Activated T-helper 2 cell treated with anti-CD3 and anti-CD28 coated beads, Interferon-gamma antibody, Interleukin-2, Interleukin-4, amounts not matched to agents 10 μg/mL and 5 μg/mL and 100 μg/mL, durations not matched to agents 14 hours and 24 hours and 36 hours (primary cell): ENCODE measurements around the gene DOCK4. TPM values are rescaled to one million over a fixed set of nuclear protein-coding genes. Genes with fewer than 3 reads are reported as not detected.

Experiments used
- DNase-seq: peaks from one replicate; pipeline ENCODE4 v3.0.0; 2021; ENCODE audit warnings: low spot score
- H3K27ac Mint-ChIP-seq: one replicate; pipeline ENCODE4 v1.8.0; 2021; ENCODE audit warnings: mixed read lengths
- H3K27me3 Mint-ChIP-seq: one replicate; pipeline ENCODE4 v1.8.0; 2021; ENCODE audit warnings: low read depth, mixed read lengths
- H3K36me3 Mint-ChIP-seq: one replicate; pipeline ENCODE4 v1.8.0; 2021; ENCODE audit warnings: low read depth, mixed read lengths
- H3K4me1 Mint-ChIP-seq: one replicate; pipeline ENCODE4 v1.8.0; 2021; ENCODE audit warnings: low read depth, mixed read lengths
- H3K4me3 Mint-ChIP-seq: one replicate; pipeline ENCODE4 v1.8.0; 2021; ENCODE audit warnings: low read depth, mild to moderate bottlenecking, moderate library complexity, mixed read lengths
- H3K9me3 Mint-ChIP-seq: one replicate; pipeline ENCODE4 v1.8.0; 2021; ENCODE audit warnings: mixed read lengths
- intact Hi-C: fragments of 100-400 bp; cut with micrococcal nuclease; formaldehyde crosslinking; loops from one replicate; pipeline ENCODE4 v1.15.1; 2023
- total RNA-seq: library from RNA; stranded (reverse); gene quantifications from 2 replicates; pipeline ENCODE4 v1.2.3, GENCODE V29; 2022

DOCK4 gene
- total RNA-seq, 1 donor from 2014 or later, result 0.41 TPM

- Mint-ChIP-seq H3K4me1 (no peaks in the 10 kb centered on the region), H3K36me3 (no peaks in the 10 kb centered on the region), H3K4me3 (no peak overlapping the region), H3K27me3 (no peaks in the 10 kb centered on the region), H3K27ac (no peak overlapping the region), H3K9me3 (no peaks in the 10 kb centered on the region)
- DNase-seq, result no peak
- intact Hi-C loops, result no loop called here
These were observed 251.5 kb downstream of the DOCK4 start for GRCh38 chr7:111954474-111955381.

- DNase-seq, result no peak
- Mint-ChIP-seq H3K9me3 (no peaks in the 10 kb centered on the region), H3K27ac (no peak overlapping the region), H3K4me3 (no peak overlapping the region), H3K36me3 (no peaks in the 10 kb centered on the region), H3K27me3 (no peaks in the 10 kb centered on the region), H3K4me1 (no peaks in the 10 kb centered on the region)
- intact Hi-C loops, result no loop called here
These were observed 252.1 kb downstream of the DOCK4 start for GRCh38 chr7:111954056-111954455.

DNA sequence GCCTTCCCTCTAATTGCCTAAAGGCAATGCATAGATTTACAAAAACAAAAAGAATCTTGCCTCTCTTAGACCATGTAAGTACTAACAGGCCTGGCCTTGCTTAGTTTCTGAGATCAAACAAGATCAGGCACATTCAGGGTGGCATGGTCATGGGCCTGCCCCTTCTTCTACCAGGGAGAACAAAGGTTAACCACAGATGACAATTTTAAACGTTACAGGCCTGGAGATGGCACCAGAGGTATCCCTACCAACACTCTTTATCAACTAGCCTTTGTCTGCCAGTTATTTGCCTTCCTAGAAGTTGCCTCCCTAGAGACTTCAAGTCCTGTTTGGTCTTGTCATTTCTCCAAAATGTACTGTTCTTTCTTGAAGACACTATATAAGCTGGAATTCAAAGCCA is 252.6 kb downstream of the DOCK4 start:
- intact Hi-C loops, result no loop called here
- Mint-ChIP-seq H3K4me1 (no peaks in the 10 kb centered on the region), H3K27me3 (no peaks in the 10 kb centered on the region), H3K9me3 (no peaks in the 10 kb centered on the region), H3K36me3 (no peaks in the 10 kb centered on the region), H3K27ac (no peak overlapping the region), H3K4me3 (no peak overlapping the region)
- DNase-seq, result no peak

DNA sequence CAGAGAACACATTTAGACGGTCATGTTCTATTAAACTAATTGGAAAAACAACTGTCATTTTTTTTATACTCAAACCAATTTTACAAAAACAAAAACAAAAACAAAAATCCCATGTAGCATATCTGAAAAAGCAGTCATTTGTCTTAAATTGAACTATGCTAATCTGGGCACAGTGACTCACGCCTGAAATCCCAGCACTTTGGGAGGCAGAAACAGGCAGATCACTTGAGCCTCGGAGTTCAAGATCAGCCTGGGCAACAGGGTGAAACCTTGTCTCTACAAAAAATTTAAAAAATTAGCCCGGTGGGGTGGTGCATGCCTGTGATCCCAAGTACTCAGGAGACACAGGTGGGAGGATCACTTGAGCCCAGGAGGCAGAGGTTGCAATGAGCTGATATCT is 253.4 kb downstream of the DOCK4 start:
- no peaks in the 10 kb centered on the region for H3K9me3 Mint-ChIP-seq
- H3K36me3 Mint-ChIP-seq, result no peaks in the 10 kb centered on the region
- no peak overlapping the region for H3K4me3 Mint-ChIP-seq
- DNase-seq, result no peak
- H3K4me1 Mint-ChIP-seq, result no peaks in the 10 kb centered on the region
- intact Hi-C loops, result no loop called here
- H3K27ac Mint-ChIP-seq, result no peak overlapping the region
- H3K27me3 Mint-ChIP-seq, result no peaks in the 10 kb centered on the region

- intact Hi-C loops, result no loop called here
- Mint-ChIP-seq H3K4me1 (no peaks in the 10 kb centered on the region), H3K27ac (no peak overlapping the region), H3K36me3 (no peaks in the 10 kb centered on the region), H3K27me3 (no peaks in the 10 kb centered on the region), H3K4me3 (no peak overlapping the region), H3K9me3 (no peaks in the 10 kb centered on the region)
- no peak for DNase-seq
These were observed 255.1 kb downstream of the DOCK4 start for GRCh38 chr7:111951052-111951451.

- intact Hi-C loops, result no loop called here
- no peaks in the 10 kb centered on the region for H3K27me3 Mint-ChIP-seq
- H3K9me3 Mint-ChIP-seq, result peaks cover 16% of the 10 kb centered on the region
- H3K36me3 Mint-ChIP-seq, result no peaks in the 10 kb centered on the region
- H3K27ac Mint-ChIP-seq, result no peak overlapping the region
- H3K4me3 Mint-ChIP-seq, result no peak overlapping the region
- DNase-seq, result no peak
- no peaks in the 10 kb centered on the region for H3K4me1 Mint-ChIP-seq
These were observed 263.6 kb downstream of the DOCK4 start for GRCh38 chr7:111942450-111943081.

DNA sequence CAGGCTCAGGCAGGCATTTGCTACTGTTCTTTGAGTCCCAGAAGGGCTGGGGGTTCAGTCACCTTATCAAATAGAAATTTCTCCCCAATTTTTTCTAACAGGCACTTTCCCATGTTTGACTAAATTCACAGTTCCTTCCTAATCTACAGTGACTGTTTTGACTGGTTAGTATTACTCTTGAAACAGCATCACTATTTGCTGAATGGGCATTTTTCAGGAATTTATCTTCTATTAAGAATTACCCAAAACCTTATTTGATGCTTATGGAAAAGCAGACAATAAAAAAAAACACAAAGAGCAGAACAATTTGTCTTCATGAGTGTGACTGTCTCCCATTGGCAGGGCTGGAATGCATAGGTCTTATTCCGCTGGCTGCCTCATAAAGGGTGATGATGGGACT is 269.0 kb downstream of the DOCK4 start:
- no peaks in the 10 kb centered on the region for H3K36me3 Mint-ChIP-seq
- intact Hi-C loops, result no loop called here
- no peaks in the 10 kb centered on the region for H3K4me1 Mint-ChIP-seq
- peaks cover 5% of the 10 kb centered on the region for H3K9me3 Mint-ChIP-seq
- no peaks in the 10 kb centered on the region for H3K27me3 Mint-ChIP-seq
- no peak for DNase-seq
- no peak overlapping the region for H3K27ac Mint-ChIP-seq
- H3K4me3 Mint-ChIP-seq, result no peak overlapping the region

GRCh38 chr7:111933609-111934008 is 272.6 kb downstream of the DOCK4 start:
- H3K9me3 Mint-ChIP-seq, result no peaks in the 10 kb centered on the region
- no peaks in the 10 kb centered on the region for H3K36me3 Mint-ChIP-seq

GRCh38 chr7:111931958-111932357 is 274.2 kb downstream of the DOCK4 start:
- no peaks in the 10 kb centered on the region for H3K27me3 Mint-ChIP-seq
- no peak overlapping the region for H3K4me3 Mint-ChIP-seq
- intact Hi-C loops, result no loop called here
- H3K27ac Mint-ChIP-seq, result no peak overlapping the region
- no peak for DNase-seq
- no peaks in the 10 kb centered on the region for H3K9me3 Mint-ChIP-seq
- no peaks in the 10 kb centered on the region for H3K36me3 Mint-ChIP-seq
- H3K4me1 Mint-ChIP-seq, result peaks cover 2% of the 10 kb centered on the region

More at GRCh38 chr7:111933609-111934008, 272.6 kb downstream of the DOCK4 start:
- H3K27me3 Mint-ChIP-seq, result no peaks in the 10 kb centered on the region
- H3K4me1 Mint-ChIP-seq, result peaks cover 2% of the 10 kb centered on the region
- no peak overlapping the region for H3K4me3 Mint-ChIP-seq
- no peak overlapping the region for H3K27ac Mint-ChIP-seq
- no peak for DNase-seq
- intact Hi-C loops, result no loop called here

- H3K9me3 Mint-ChIP-seq, result no peaks in the 10 kb centered on the region
- H3K36me3 Mint-ChIP-seq, result no peaks in the 10 kb centered on the region
- intact Hi-C loops, result no loop called here
- H3K4me1 Mint-ChIP-seq, result peaks cover 2% of the 10 kb centered on the region
- H3K4me3 Mint-ChIP-seq, result no peak overlapping the region
- no peak for DNase-seq
- no peak overlapping the region for H3K27ac Mint-ChIP-seq
- no peaks in the 10 kb centered on the region for H3K27me3 Mint-ChIP-seq
These were observed 275.1 kb downstream of the DOCK4 start for GRCh38 chr7:111931016-111931517.

GRCh38 chr7:111929264-111929663 is 276.9 kb downstream of the DOCK4 start:
- H3K27ac Mint-ChIP-seq, result no peak overlapping the region
- no peak overlapping the region for H3K4me3 Mint-ChIP-seq
- H3K9me3 Mint-ChIP-seq, result no peaks in the 10 kb centered on the region

DNA sequence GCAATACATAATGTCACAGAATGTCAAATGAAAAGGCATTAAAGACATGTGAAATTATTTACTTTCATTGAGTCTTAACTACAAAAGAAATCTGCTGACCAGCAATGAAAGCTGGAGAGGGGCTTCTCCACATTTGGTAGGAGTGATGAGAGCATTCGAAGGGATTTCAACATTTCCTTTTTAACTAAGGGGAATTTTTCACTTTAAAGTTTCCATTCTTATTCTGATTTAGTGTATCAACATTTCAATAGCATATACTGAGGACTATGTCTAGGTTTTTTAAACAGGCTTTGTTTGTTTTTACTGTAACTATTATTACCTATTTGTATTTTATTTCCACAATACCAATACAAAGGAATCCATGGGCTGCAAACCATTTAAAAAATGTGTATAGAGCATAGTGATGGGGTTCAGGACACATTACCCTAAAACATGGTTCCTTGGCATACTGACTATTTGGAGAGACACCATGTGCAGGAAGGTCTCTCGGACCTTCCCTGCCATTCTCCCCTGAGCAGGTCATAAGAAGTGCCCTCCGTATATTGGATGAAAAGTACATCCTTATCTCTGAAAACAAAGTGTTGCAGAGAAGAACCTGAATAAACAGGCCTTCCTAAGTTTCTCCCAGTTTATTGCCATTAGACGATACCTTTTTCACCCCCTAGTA is 278.7 kb downstream of the DOCK4 start:
- Mint-ChIP-seq H3K4me1 (peaks cover 2% of the 10 kb centered on the region), H3K4me3 (no peak overlapping the region), H3K27ac (no peak overlapping the region), H3K27me3 (no peaks in the 10 kb centered on the region), H3K9me3 (no peaks in the 10 kb centered on the region), H3K36me3 (no peaks in the 10 kb centered on the region)
- intact Hi-C loops, result no loop called here
- no peak for DNase-seq

More at GRCh38 chr7:111929264-111929663, 276.9 kb downstream of the DOCK4 start:
- Mint-ChIP-seq H3K27me3 (no peaks in the 10 kb centered on the region), H3K36me3 (no peaks in the 10 kb centered on the region), H3K4me1 (peaks cover 2% of the 10 kb centered on the region)
- DNase-seq, result no peak
- intact Hi-C loops, result no loop called here

- Mint-ChIP-seq H3K36me3 (no peaks in the 10 kb centered on the region), H3K4me3 (no peak overlapping the region), H3K27me3 (peaks cover 2% of the 10 kb centered on the region), H3K27ac (no peak overlapping the region), H3K9me3 (no peaks in the 10 kb centered on the region), H3K4me1 (no peaks in the 10 kb centered on the region)
- DNase-seq, result no peak
- intact Hi-C loops, result no loop called here
These were observed 285.9 kb downstream of the DOCK4 start for GRCh38 chr7:111920329-111920728.
